ENCODE measurements around the gene CROT. TPM values are rescaled to one million over a fixed set of nuclear protein-coding genes. Genes with fewer than 3 reads are reported as not detected.

The CROT gene
- polyA plus RNA-seq, 1 experiment: 48.3 TPM

DNA sequence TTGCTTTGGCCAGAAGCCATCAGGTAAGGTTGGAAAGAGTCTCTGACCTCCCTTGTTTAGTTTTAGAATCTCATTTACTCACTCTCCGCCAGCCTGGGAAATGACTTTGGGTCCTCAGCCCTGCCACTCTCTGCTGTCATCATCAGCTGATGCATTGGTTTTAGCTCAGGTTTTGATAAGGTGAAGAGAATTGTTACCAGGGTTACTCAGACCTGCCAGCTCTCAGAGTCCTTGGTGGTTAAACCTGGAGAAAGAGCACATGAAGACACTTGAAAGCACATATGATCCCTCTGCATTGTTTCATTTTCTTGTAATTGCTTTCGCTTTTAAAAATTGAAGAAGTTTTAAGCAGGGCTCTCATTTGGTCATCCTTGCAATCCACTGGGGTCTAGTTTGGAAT is 4.0 kb upstream of the CROT start:
- DNase-seq (ENCODE audit: low read depth, low spot score): no peak
- H3K27me3 ChIP-seq (ENCODE audit: control insufficient read depth, insufficient read depth, low read length): no peaks in the 10 kb centered on the region
- H3K27ac ChIP-seq (ENCODE audit: low read depth, low read length): no peak overlapping the region
- no peak overlapping the region for H3K4me3 ChIP-seq (ENCODE audit: low read depth, low read length)
- CTCF ChIA-PET: no interaction called here
- no peaks in the 10 kb centered on the region for H3K9me3 ChIP-seq (ENCODE audit: control insufficient read depth, insufficient read depth, low read length)
- POLR2A ChIA-PET: no interaction called here
- no peak for TF ChIP-seq CTCF (IDR thresholded peaks at IDR 0.05; ENCODE audit: low read depth, low read length)

DNA sequence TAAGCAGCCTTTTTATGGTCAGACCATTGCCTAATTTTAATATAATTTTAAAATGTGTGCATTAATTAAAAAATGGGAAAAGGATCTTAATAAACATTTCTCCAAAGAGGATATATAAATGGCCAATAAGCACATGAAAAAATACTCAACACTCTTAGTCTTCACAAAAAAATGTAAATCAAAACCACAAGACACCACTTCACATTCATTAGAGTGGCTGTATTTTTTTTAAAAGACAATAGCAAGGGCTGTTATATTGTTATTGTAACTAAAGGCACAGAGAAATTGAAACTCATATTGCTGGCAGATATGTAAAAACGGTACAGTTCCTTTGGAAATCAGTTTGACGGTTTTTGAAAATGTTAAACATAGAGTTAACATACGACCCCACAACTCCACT is 3.2 kb upstream of the CROT start:
- no peak for TF ChIP-seq CTCF (IDR thresholded peaks at IDR 0.05; ENCODE audit: low read depth, low read length)
- no peak overlapping the region for H3K27ac ChIP-seq (ENCODE audit: low read depth, low read length)
- H3K27me3 ChIP-seq (ENCODE audit: control insufficient read depth, insufficient read depth, low read length): no peaks in the 10 kb centered on the region
- no peak overlapping the region; the same call in 1 of the 2 replicates for H3K4me3 ChIP-seq (ENCODE audit: low read depth, low read length)
- POLR2A ChIA-PET: interaction anchor here (0.7 kb wide), 1 partner anchor 25 kb away, joined by 3 read pairs; no protein-coding TSS in a partner anchor
- no peak for DNase-seq (ENCODE audit: low read depth, low spot score)
- CTCF ChIA-PET: no interaction called here
- no peaks in the 10 kb centered on the region for H3K9me3 ChIP-seq (ENCODE audit: control insufficient read depth, insufficient read depth, low read length)

GRCh38 chr7:87344446-87344845 is 1.0 kb upstream of the CROT start:
- no peaks in the 10 kb centered on the region for H3K9me3 ChIP-seq (ENCODE audit: control insufficient read depth, insufficient read depth, low read length)
- DNase-seq (ENCODE audit: low read depth, low spot score): no peak
- peak overlapping the region; percentile 77 for H3K4me3 ChIP-seq (ENCODE audit: low read depth, low read length)
- TF ChIP-seq CTCF (IDR thresholded peaks at IDR 0.05; ENCODE audit: low read depth, low read length): no peak
- ChIA-PET CTCF (interaction anchor here (3.3 kb wide), 1 partner anchor 71 kb away, joined by 13 read pairs; no protein-coding TSS in a partner anchor), POLR2A (interaction anchor here (1.1 to 2.0 kb wide), 2 partner anchors 26 to 124 kb away, joined by 3 to 17 read pairs; partner anchors contain the start of gene TMEM243)
- H3K27me3 ChIP-seq (ENCODE audit: control insufficient read depth, insufficient read depth, low read length): no peaks in the 10 kb centered on the region
- H3K27ac ChIP-seq (ENCODE audit: low read depth, low read length): peak overlapping the region; percentile 71

DNA sequence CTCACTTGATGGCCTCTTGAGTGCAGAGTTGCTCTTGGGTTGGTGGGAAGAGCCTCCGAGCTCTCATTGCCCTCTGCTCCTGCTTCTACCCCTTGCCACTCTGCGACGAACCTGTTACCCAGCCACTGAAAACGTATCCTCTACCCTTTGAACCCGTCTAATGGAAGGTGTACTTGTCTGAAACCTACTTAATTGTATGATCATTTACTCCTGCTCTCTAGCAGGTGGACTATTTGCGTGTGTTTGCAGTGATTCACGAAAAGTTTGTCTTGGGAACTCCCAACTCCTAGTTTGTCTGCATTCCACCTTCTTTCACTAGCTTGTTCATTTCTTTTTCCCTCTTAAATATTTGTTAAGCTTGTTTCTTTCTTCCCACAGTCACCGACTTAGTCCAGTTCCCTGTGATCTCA is 503 bp downstream of the CROT start:
- H3K27ac ChIP-seq (ENCODE audit: low read depth, low read length): no peak overlapping the region
- no peak for TF ChIP-seq CTCF (IDR thresholded peaks at IDR 0.05; ENCODE audit: low read depth, low read length)
- no peak for DNase-seq (ENCODE audit: low read depth, low spot score)
- H3K4me3 ChIP-seq (ENCODE audit: low read depth, low read length): peak overlapping the region; percentile 77
- H3K27me3 ChIP-seq (ENCODE audit: control insufficient read depth, insufficient read depth, low read length): no peaks in the 10 kb centered on the region
- POLR2A ChIA-PET: interaction anchor here (0.8 to 2.0 kb wide), 2 partner anchors 28 to 194 kb away, joined by 4 to 17 read pairs; partner anchors contain the start of gene DMTF1
- H3K9me3 ChIP-seq (ENCODE audit: control insufficient read depth, insufficient read depth, low read length): no peaks in the 10 kb centered on the region
- CTCF ChIA-PET: interaction anchor here (1.2 to 3.3 kb wide), 4 partner anchors 14 to 72 kb away, joined by 3 to 13 read pairs (median 4); no protein-coding TSS in a partner anchor

DNA sequence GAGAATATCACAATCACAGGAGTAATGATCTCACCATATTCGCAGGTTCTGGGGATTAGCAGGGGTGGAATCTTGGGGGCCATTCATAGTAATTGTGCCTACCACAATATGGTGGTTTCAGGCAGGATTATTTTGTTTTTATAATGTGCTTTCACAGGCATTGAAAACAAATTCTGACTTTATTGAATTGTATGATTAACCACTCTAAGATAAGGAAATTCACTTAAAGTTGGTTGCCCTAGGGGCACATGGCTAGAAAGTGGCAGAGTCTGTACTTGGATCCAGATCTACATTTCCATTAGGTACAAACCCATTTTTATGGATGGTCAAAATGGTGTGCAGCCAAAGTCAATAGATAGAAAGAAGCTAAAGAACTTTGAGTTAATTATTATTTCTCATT is 1.7 kb downstream of the CROT start:
- H3K4me3 ChIP-seq (ENCODE audit: low read depth, low read length): peak overlapping the region; percentile 77; the same call in 1 of the 2 replicates
- H3K27me3 ChIP-seq (ENCODE audit: control insufficient read depth, insufficient read depth, low read length): no peaks in the 10 kb centered on the region
- ChIA-PET POLR2A (interaction anchor here (0.7 kb wide), 1 partner anchor 31 kb away, joined by 3 read pairs; no protein-coding TSS in a partner anchor), CTCF (interaction anchor here (1.4 to 3.3 kb wide), 3 partner anchors 35 to 71 kb away, joined by 3 to 13 read pairs (median 4); no protein-coding TSS in a partner anchor)
- no peak for TF ChIP-seq CTCF (IDR thresholded peaks at IDR 0.05; ENCODE audit: low read depth, low read length)
- H3K9me3 ChIP-seq (ENCODE audit: control insufficient read depth, insufficient read depth, low read length): no peaks in the 10 kb centered on the region
- no peak for DNase-seq (ENCODE audit: low read depth, low spot score)
- H3K27ac ChIP-seq (ENCODE audit: low read depth, low read length): no peak overlapping the region
